Thymus (tissue), 11 donors: ENCODE data around the gene FHIT. TPM values are rescaled to one million over a fixed set of nuclear protein-coding genes. Genes with fewer than 3 reads are reported as not detected.

Experiments used
- DNase-seq, 9 donors: peaks; one replicate each; pipeline ENCODE4 v3.0.0-alpha.2; 2013; ENCODE audit warnings: low spot score in 9 of 9, low read depth in 6 of 9, missing footprints in 1 of 9
- H3K27ac ChIP-seq, 2 donors: one replicate each; pipeline ENCODE4 v1.5.1; 2013; ENCODE audit warnings: control low read depth in 1 of 2, low read depth in 1 of 2, low read length in 1 of 2, mild to moderate bottlenecking in 1 of 2, moderate library complexity in 1 of 2
- H3K27me3 ChIP-seq, 2 donors: one replicate each; pipeline ENCODE4 v1.5.1; 2013; ENCODE audit warnings: low read length in 1 of 2; ENCODE audit not compliant: control insufficient read depth in 2 of 2, insufficient read depth in 1 of 2
- H3K36me3 ChIP-seq, 2 donors: one replicate each; pipeline ENCODE4 v1.5.1; 2013; ENCODE audit warnings: low read length in 1 of 2, mild to moderate bottlenecking in 1 of 2, moderate library complexity in 1 of 2; ENCODE audit not compliant: control insufficient read depth in 2 of 2, insufficient read depth in 2 of 2
- H3K4me1 ChIP-seq, 2 donors: one replicate each; pipeline ENCODE4 v1.5.1; 2013; ENCODE audit warnings: low read length in 2 of 2; ENCODE audit not compliant: control insufficient read depth in 2 of 2, insufficient read depth in 2 of 2
- H3K4me3 ChIP-seq, 2 donors: one replicate each; pipeline ENCODE4 v1.5.1; 2013; ENCODE audit warnings: low read length in 2 of 2, control low read depth in 1 of 2, mild to moderate bottlenecking in 1 of 2
- H3K9me3 ChIP-seq, 2 donors: one replicate each; pipeline ENCODE4 v1.5.1; 2013; ENCODE audit warnings: low read length in 1 of 2, mild to moderate bottlenecking in 1 of 2; ENCODE audit not compliant: control insufficient read depth in 2 of 2, insufficient read depth in 1 of 2
- WGBS: extraction: QIAGEN DNeasy Blood & Tissue Kit; methylation state at CpG from one replicate; pipeline ENCODE4 v1.1.7; 2013; 5-methylcytosine and 5-hydroxymethylcytosine counted together
- polyA plus RNA-seq: library from polyadenylated mRNA; stranded (reverse); fragments of 200-250 nt; gene quantifications from one replicate; pipeline ENCODE4 v1.2.3, GENCODE V29; 2013
- total RNA-seq: library from RNA; stranded (reverse); fragments of 120-200 nt; gene quantifications from one replicate; pipeline ENCODE4 v1.2.4, GENCODE V29; 2013
- donor health status: healthy.

The FHIT gene
- total and polyA plus RNA-seq, 2 donors, result 9.2 to 13.2 TPM

DNA sequence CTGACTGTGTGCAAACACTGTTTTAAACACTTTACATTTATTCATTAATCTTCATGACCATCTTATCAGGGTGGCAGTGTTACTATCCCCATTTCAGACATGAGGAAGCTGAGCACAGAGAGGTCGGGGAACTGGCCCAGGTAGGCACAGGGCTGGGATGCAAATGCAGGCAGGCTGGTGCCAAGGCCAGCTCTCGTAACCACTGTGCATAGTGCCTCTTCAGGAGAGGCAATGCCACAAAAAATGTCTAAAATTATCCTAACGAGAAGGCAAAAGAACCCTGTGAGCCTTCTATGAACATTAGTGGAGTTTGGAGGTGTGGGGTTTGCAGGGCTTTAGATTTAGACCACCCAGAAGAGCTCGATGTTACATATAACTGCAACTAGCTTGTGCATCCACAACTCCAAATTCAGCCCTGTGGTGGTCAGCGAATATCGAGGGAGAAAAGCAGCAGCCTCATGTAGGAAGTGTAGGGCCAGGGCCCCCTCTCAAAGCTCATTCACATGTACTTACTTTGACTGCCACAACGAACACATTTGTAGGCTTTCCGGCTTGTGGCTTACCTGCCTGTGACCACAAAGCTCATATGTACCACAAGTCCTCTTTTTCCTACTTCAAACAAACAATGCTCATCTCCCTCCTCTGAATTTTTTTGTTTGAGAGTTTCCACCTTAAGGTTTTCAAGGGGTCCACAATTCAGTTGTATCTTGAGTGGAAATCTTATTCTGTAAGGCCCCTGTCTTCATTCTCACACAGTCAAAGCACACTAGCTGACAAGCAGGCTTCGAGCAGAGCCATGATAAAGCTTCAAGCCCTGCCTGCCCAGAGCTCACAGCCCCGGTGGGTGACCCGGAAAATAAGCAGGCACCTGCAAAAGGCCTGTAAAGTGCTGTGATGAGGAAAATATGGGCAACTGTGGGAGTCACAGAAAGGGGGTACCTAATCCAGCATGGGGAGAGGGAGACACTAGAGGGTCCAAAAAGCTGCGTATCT lies 1478.5 kb downstream of the FHIT start:
- Histone ChIP-seq H3K4me3 (peak overlapping the region in 1 of 2 donors; percentile 1), H3K9me3 (no peaks in the 10 kb centered on the region), H3K4me1 (peaks cover 33 to 52% of the 10 kb centered on the region in 2 donors), H3K36me3 (no peaks in the 10 kb centered on the region), H3K27me3 (peaks cover 0 to 3% of the 10 kb centered on the region in 2 donors), H3K27ac (peak overlapping the region; percentile 69 to 71)
- DNase-seq, result peak; percentile 60 to 93 (median 83)
- WGBS, result 11% methylated on average over 12 of the region's 12 CpGs

DNA sequence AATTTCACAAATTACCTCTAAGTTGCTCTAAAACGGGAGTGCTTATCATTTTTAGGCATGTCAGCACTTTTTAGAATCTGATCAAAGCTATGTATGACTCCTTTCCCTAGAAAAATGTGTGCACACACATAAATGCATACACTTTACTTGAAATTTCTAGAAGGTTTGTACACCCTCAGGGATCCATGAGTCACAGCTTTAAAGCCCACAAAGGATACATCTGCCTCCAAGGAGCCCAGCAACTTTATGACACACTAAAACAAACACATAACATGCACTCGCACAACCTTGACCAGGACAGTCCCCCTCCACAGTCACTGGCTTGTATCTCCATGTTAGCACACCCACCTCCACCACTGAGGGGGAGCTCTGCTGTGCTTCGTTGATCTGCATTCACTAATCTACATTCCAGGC lies 1479.5 kb downstream of the FHIT start:
- Histone ChIP-seq H3K4me3 (no peak overlapping the region), H3K9me3 (no peaks in the 10 kb centered on the region), H3K4me1 (peaks cover 33 to 50% of the 10 kb centered on the region in 2 donors), H3K27ac (no peak overlapping the region), H3K27me3 (peaks cover 0 to 3% of the 10 kb centered on the region in 2 donors), H3K36me3 (no peaks in the 10 kb centered on the region)
- WGBS, result 61% methylated on average over 3 of the region's 3 CpGs
- peak in 3 of 9 donors; percentile 28 to 47 (median 37) for DNase-seq

DNA sequence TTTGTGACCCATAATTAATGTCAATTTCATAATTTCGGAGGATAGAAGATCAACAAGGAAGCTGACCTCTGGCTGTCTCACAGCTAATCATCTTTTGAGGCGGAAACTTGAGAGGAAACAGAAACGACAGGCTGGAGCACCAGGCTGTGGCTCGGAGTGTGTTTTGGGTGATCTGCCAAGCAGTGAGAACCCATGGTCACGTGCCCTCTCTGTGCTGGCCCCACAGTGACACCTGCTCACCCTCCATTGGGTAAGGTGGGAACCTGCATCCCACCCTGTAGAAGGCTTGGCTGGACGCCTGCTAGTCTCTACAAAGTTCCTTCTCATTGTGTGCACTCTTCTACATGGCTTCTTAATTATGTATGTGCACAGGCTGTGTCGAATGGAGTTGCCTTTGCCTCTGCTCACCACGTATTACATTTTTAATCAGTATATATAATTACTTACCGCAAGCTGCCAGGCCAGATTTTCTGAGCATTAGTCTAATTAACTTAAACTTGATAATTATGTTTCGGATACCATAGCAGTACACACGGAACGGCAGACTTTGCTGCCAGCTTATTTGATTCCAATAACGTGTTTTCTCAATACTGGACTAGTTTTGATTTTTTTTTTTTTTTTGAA lies 1482.0 kb downstream of the FHIT start:
- no peak for DNase-seq
- Histone ChIP-seq H3K9me3 (no peaks in the 10 kb centered on the region), H3K27ac (no peak overlapping the region), H3K4me1 (peaks cover 33 to 48% of the 10 kb centered on the region in 2 donors), H3K4me3 (no peak overlapping the region), H3K36me3 (no peaks in the 10 kb centered on the region), H3K27me3 (no peaks in the 10 kb centered on the region)
- WGBS, result 86% methylated on average over 13 of the region's 13 CpGs

DNA sequence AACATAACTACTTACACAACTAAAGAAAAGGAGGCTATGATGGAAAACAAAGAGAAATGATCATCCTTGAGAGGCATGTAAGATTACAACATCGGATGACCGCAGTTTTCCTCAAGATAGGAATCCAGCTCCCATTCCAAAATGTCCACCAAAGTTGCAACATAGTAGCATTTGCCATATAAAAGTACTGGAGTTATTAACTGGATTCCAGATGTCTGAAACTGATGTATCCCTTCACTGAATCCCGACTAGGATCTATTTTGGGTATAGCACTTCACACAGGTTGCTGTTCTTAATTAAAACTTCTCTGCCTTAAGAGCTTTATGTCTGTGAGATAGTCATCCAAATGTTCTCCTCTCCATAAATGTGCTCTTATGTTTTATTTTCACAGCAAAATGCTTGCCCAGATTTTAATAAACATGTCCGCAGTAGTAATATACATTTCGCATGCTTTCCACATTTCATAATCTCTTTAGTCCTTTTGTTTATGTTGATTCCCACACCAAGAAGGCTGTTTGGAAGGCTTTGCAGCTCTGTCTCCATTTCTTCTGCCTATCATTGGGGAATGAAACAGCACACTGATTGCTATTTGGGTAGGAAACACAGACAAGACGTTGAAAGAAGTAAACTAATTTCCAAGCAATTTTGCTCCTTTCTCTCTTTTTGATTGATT lies 1484.9 kb downstream of the FHIT start:
- 98% methylated on average over 6 of the region's 6 CpGs for WGBS
- no peaks in the 10 kb centered on the region for H3K27me3 ChIP-seq
- no peaks in the 10 kb centered on the region for H3K9me3 ChIP-seq
- no peak overlapping the region for H3K4me3 ChIP-seq
- no peaks in the 10 kb centered on the region for H3K36me3 ChIP-seq
- no peak overlapping the region for H3K27ac ChIP-seq
- peaks cover 8 to 23% of the 10 kb centered on the region in 2 donors for H3K4me1 ChIP-seq
- DNase-seq, result no peak

DNA sequence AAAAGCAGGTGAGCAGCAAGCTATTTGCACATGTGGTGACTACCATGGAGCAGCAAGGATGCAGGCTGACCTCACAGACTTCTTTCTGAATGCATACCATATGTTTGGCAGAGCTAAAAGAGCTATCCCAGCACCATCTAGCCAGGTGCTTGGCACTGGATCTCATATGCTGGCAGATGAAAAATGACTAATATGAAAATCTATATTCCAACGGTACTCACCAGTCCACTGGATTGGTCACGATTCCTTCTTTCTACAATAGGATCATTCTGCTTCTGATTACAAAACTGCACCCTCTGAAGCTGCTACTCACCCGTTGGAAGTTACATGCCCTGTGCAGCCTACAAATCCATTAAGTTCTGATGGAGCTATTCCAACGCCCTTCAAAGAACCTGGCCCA lies 1487.1 kb downstream of the FHIT start:
- H3K4me1 ChIP-seq, result peaks cover 6 to 25% of the 10 kb centered on the region in 2 donors
- DNase-seq, result no peak
- WGBS, result 91% methylated on average over 4 of the region's 4 CpGs
- H3K27me3 ChIP-seq, result no peaks in the 10 kb centered on the region
- H3K4me3 ChIP-seq, result no peak overlapping the region
- no peaks in the 10 kb centered on the region for H3K36me3 ChIP-seq
- H3K9me3 ChIP-seq, result no peaks in the 10 kb centered on the region
- H3K27ac ChIP-seq, result no peak overlapping the region

DNA sequence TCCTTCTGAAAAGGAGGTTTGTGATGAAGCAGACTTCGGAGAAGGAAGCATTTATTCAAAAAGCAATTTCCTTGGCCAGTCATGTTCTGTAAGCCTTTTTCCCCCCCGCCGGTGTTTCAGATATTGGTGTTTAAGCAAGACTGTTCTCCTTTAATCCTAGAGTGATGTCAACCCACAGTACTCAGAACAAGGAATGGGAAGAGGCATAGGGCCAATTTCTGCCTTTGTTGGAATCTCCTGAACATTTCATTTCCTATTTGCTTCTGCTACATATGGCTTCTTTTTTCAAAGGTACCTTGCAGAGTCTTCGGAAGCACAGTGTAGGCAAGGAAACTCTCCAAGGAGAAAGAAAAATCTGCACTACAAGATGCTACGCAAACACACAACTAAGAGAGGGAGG lies 1488.3 kb downstream of the FHIT start:
- Histone ChIP-seq H3K27ac (no peak overlapping the region), H3K36me3 (no peaks in the 10 kb centered on the region), H3K4me1 (peaks cover 7 to 29% of the 10 kb centered on the region in 2 donors), H3K9me3 (no peaks in the 10 kb centered on the region), H3K4me3 (no peak overlapping the region), H3K27me3 (no peaks in the 10 kb centered on the region)
- WGBS, result 96% methylated on average over 5 of the region's 5 CpGs
- DNase-seq, result no peak

DNA sequence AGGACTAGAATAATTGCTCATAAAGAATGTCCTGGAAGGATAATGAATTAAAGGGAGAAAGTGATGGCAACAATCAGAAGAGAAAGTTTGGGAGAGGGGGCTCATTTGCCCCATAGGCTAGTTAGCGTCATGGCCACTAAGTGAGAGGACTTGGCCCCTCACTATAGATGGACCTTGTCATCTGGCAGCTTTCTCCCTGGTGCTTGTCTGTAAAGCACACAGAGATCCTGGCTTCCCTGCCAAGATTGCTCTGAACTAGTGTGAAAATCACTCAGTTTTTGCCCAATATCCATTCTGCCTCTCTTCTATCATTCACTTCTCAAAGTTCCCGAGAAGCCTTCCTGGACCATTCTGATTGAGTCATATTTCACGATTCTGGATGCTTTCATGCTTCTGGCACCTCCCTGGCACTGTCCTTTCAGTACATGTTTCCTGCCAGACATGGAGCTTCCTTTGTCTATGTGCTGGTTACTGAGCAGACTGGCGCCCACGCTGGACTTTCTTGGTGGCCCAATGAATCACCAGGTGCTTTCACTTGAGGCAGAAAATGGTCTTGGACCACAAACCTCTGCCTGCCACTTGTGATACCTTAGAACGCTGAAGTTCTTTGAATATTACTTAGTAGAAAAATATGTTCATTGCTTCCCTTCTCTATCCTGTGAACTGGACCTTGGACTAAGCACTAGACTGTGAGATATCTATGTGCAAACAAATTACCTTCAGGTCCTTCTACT lies 1491.8 kb downstream of the FHIT start:
- H3K4me3 ChIP-seq, result no peak overlapping the region
- no peaks in the 10 kb centered on the region for H3K36me3 ChIP-seq
- H3K4me1 ChIP-seq, result peaks cover 7 to 37% of the 10 kb centered on the region in 2 donors
- 94% methylated on average over 6 of the region's 6 CpGs for WGBS
- H3K9me3 ChIP-seq, result no peaks in the 10 kb centered on the region
- no peak for DNase-seq
- H3K27ac ChIP-seq, result no peak overlapping the region
- no peaks in the 10 kb centered on the region for H3K27me3 ChIP-seq

DNA sequence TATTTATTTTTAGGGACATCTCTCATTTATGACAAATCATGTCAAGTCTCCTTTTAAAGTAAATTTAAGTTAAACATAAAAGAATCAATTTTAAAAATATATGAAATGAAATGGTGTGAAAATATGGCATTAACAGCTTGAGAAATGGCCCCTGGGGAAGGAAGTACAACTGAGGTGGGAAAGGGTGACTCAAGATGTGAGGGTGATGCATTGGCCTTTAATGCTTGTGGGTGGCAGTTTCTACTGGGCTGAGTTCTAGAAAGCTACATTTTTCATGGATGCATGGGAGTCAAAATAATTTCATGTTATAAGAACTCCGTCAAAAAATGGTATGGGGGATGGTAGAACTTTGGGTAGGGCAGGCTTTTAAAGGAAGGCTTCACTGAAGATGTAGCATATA lies 1492.6 kb downstream of the FHIT start:
- Histone ChIP-seq H3K27ac (no peak overlapping the region), H3K36me3 (no peaks in the 10 kb centered on the region), H3K27me3 (no peaks in the 10 kb centered on the region), H3K4me1 (peaks cover 12 to 38% of the 10 kb centered on the region in 2 donors), H3K4me3 (no peak overlapping the region), H3K9me3 (no peaks in the 10 kb centered on the region)
- 92% methylated on average over 1 of the region's 1 CpG for WGBS
- no peak for DNase-seq
